ENCODE data around the gene SKOR2. TPM values are rescaled to one million over a fixed set of nuclear protein-coding genes. Genes with fewer than 3 reads are reported as not detected.

SKOR2 gene
- total and polyA plus RNA-seq, 2 of the 4 experiments (the other 2 are of a cell fraction) = not detected

- H3K9me1 ChIP-seq (ENCODE audit: insufficient read depth, low read length) = no peaks in the 10 kb centered on the region
- H4K5ac ChIP-seq (ENCODE audit: low read depth, low read length) = no peak overlapping the region
- no peaks in the 10 kb centered on the region for H3K36me3 ChIP-seq (ENCODE audit: control insufficient read depth, insufficient read depth, low read length)
- no TSS peak for BruUV-seq (replicated peaks)
- no peak overlapping the region for H3K9ac ChIP-seq (ENCODE audit: low read depth, low read length)
- H4K20me1 ChIP-seq (ENCODE audit: insufficient read depth, low read length) = no peaks in the 10 kb centered on the region
- dilution Hi-C loops (cut with HindIII; ENCODE audit: low sequenced_read_pairs, unreplicated experiment) (no loop called here), in situ Hi-C loops (cut with MboI; ENCODE audit: low sequenced_read_pairs) (no loop called here), intact Hi-C loops (cut with micrococcal nuclease) (no loop called here)
- no peak overlapping the region for H2AFZ ChIP-seq (replicated peaks; ENCODE audit: low read length, poor library complexity)
- no peak overlapping the region for H2AK9ac ChIP-seq (replicated peaks; ENCODE audit: low read depth, low read length, poor library complexity)
- no peak overlapping the region for H3K18ac ChIP-seq (ENCODE audit: low read depth, low read length)
- CTCF ChIA-PET = no interaction called here
- no peak overlapping the region for H2AK5ac ChIP-seq (ENCODE audit: low read depth, low read length)
- H3K4ac ChIP-seq (ENCODE audit: low read depth, low read length) = no peak overlapping the region
- H4K8ac ChIP-seq (ENCODE audit: low read depth in 2 of 2, low read length in 2 of 2) = no peak overlapping the region
- DNase-seq (no peak), ATAC-seq (ENCODE audit: low read depth) (no peak)
- H3K56ac ChIP-seq (ENCODE audit: extremely low read depth, insufficient read depth, low read length) = no peak overlapping the region
- H2BK20ac ChIP-seq (ENCODE audit: low read depth, low read length) = no peak overlapping the region
- POLR2A ChIA-PET (ENCODE audit: unreplicated experiment) = no interaction called here
- no peak overlapping the region for H2BK5ac ChIP-seq (ENCODE audit: low read depth, low read length, poor library complexity, severe bottlenecking)
- H3K9me3 ChIP-seq (ENCODE audit: control insufficient read depth, insufficient read depth, low read length) = peaks cover 9% of the 10 kb centered on the region
- H2BK120ac ChIP-seq (ENCODE audit: low read depth, low read length) = no peak overlapping the region
- no peak overlapping the region for H2BK15ac ChIP-seq (ENCODE audit: low read depth, low read length)
- no peak overlapping the region for H3K27ac ChIP-seq (ENCODE audit: insufficient read depth, low read length)
- no peak overlapping the region for H3K4me3 ChIP-seq (ENCODE audit: insufficient read depth, low read depth, low read length)
- no peak overlapping the region for H3K14ac ChIP-seq (replicated peaks; ENCODE audit: low read depth, low read length)
- no peaks in the 10 kb centered on the region for H3K79me1 ChIP-seq (ENCODE audit: low read depth in 1 of 2, low read length in 2 of 2)
- H3K27me3 ChIP-seq (ENCODE audit: control insufficient read depth, insufficient read depth, low read length) = peaks cover 42% of the 10 kb centered on the region
- TF ChIP-seq ELK1 (IDR thresholded peaks at IDR 0.05; ENCODE audit: borderline replicate concordance, low read depth, low read length) (no peak), NFE2L2 (IDR thresholded peaks at IDR 0.05; ENCODE audit: low read depth, low read length) (no peak), MAZ (IDR thresholded peaks at IDR 0.05; ENCODE audit: borderline replicate concordance, low read depth, low read length) (no peak), RAD21 (IDR thresholded peaks at IDR 0.05; ENCODE audit: low read length) (no peak), CHD1 (IDR thresholded peaks at IDR 0.05; ENCODE audit: low read depth, low read length) (no peak)
- WGBS, 2 experiments (ENCODE audit: extremely low coverage in 2 of 2, insufficient read length in 1 of 2) = no CpG with 5 or more reads among the region's 47 CpGs
- H4K91ac ChIP-seq (ENCODE audit: insufficient read depth, low read depth, low read length) = no peak overlapping the region
- no peaks in the 10 kb centered on the region for H3K4me1 ChIP-seq (ENCODE audit: control insufficient read depth, insufficient read depth, low read length)
- H3K4me2 ChIP-seq (ENCODE audit: low read depth, low read length) = no peak overlapping the region
- no peak overlapping the region for H3K23ac ChIP-seq (ENCODE audit: low read depth, low read length)
Observed at GRCh38 chr18:47246027-47246971, 5.2 kb downstream of the SKOR2 start.

Data from IMR-90 (cell line).